ENCODE results near the gene PRRG1.

- TF ChIP-seq, protein P1, sequence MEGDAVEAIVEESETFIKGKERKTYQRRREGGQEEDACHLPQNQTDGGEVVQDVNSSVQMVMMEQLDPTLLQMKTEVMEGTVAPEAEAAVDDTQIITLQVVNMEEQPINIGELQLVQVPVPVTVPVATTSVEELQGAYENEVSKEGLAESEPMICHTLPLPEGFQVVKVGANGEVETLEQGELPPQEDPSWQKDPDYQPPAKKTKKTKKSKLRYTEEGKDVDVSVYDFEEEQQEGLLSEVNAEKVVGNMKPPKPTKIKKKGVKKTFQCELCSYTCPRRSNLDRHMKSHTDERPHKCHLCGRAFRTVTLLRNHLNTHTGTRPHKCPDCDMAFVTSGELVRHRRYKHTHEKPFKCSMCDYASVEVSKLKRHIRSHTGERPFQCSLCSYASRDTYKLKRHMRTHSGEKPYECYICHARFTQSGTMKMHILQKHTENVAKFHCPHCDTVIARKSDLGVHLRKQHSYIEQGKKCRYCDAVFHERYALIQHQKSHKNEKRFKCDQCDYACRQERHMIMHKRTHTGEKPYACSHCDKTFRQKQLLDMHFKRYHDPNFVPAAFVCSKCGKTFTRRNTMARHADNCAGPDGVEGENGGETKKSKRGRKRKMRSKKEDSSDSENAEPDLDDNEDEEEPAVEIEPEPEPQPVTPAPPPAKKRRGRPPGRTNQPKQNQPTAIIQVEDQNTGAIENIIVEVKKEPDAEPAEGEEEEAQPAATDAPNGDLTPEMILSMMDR (conservative IDR thresholded peaks at IDR 0.05; ENCODE audit: low read depth, low read length): no peak
- no peak for TF ChIP-seq EZH2 (IDR thresholded peaks at IDR 0.05; ENCODE audit: low read length, unreplicated experiment)
These were observed 31.8 kb downstream of the PRRG1 start for GRCh38 chrX:37380924-37381323.

Measured in PC-3 (cell line).